Caco-2 (cell line): ENCODE data around the gene FOXP1. TPM values are rescaled to one million over a fixed set of nuclear protein-coding genes. Genes with fewer than 3 reads are reported as not detected.

Source experiments
- BruUV-seq: library from RNA; stranded (reverse); fragments of 400-500 nt; replicated peaks from 2 replicates; lab custom pipeline; 2021; lab: Mats Ljungman, UMichigan
- CTCF ChIA-PET: fragments of 300-600 bp; sonication (Branson Sonifier 250); formaldehyde crosslinking; loops from one replicate; lab custom pipeline; 2022; ENCODE audit warnings: antibody characterized with exemption; lab: Charles Lee
- POLR2A ChIA-PET: fragments of 300-600 bp; sonication (Branson Sonifier 250); formaldehyde crosslinking; loops from one replicate; lab custom pipeline; 2022; ENCODE audit warnings: antibody characterized with exemption; lab: Charles Lee
- DNase-seq, 2 experiments: peaks; one replicate each; pipeline versions ENCODE4 v3.0.0 to v3.0.0-alpha.2; 2020 to 2022
- H3K27me3 ChIP-seq: replicated peaks from 2 replicates; pipeline ENCODE4 v1.6.0; 2011; ENCODE audit warnings: low read length; ENCODE audit not compliant: control insufficient read depth, insufficient read depth
- H3K36me3 ChIP-seq: 2 replicates; pipeline ENCODE4 v1.5.1; 2011; ENCODE audit warnings: low read length; ENCODE audit not compliant: control insufficient read depth, insufficient read depth
- H3K4me1 ChIP-seq: fragments of 250-450 bp; sonication (Bioruptor Pico); 2 replicates; pipeline ENCODE4 v1.5.1; 2020; ENCODE audit warnings: mild to moderate bottlenecking
- H3K4me3 ChIP-seq: 2 replicates; pipeline ENCODE4 v1.5.1; 2011; ENCODE audit warnings: low read depth, mild to moderate bottlenecking, control low read depth, low read length
- H3K9me3 ChIP-seq: fragments of 250-450 bp; sonication (Bioruptor Pico); 2 replicates; pipeline ENCODE4 v1.5.1; 2020; ENCODE audit warnings: mild to moderate bottlenecking, moderate library complexity
- H3K27ac Mint-ChIP-seq: one replicate; pipeline ENCODE4 v1.8.0; 2022; ENCODE audit warnings: mixed read lengths; ENCODE audit not compliant: unreplicated experiment
- H3K27me3 Mint-ChIP-seq: one replicate; pipeline ENCODE4 v1.8.0; 2022; ENCODE audit warnings: mixed read lengths; ENCODE audit not compliant: insufficient read depth, unreplicated experiment
- H3K36me3 Mint-ChIP-seq: one replicate; pipeline ENCODE4 v1.8.0; 2022; ENCODE audit warnings: mild to moderate bottlenecking, mixed read lengths; ENCODE audit not compliant: insufficient read depth, unreplicated experiment
- H3K4me1 Mint-ChIP-seq: one replicate; pipeline ENCODE4 v1.8.0; 2022; ENCODE audit warnings: low read depth, mixed read lengths; ENCODE audit not compliant: unreplicated experiment
- H3K4me3 Mint-ChIP-seq: one replicate; pipeline ENCODE4 v1.8.0; 2022; ENCODE audit warnings: mild to moderate bottlenecking, moderate library complexity, mixed read lengths; ENCODE audit not compliant: unreplicated experiment
- H3K9me3 Mint-ChIP-seq: one replicate; pipeline ENCODE4 v1.8.0; 2022; ENCODE audit warnings: mixed read lengths; ENCODE audit not compliant: unreplicated experiment
- CTCF ChIP-seq, 2 experiments: fragments of 200-600 bp in 1 of 2; IDR thresholded peaks; 1 replicate in 1 of 2; 2 replicates in 1 of 2; pipeline versions ENCODE4 v1.5.1 to v1.8.0; 2011 to 2022; ENCODE audit warnings: antibody characterized with exemption in 1 of 2, control low read depth in 1 of 2, inconsistent platforms in 1 of 2, low read depth in 1 of 2, low read length in 1 of 2, mild to moderate bottlenecking in 1 of 2, moderate library complexity in 1 of 2; ENCODE audit not compliant: insufficient read depth in 1 of 2, severe bottlenecking in 1 of 2, unreplicated experiment in 1 of 2
- intact Hi-C: fragments of 100-400 bp; cut with micrococcal nuclease; formaldehyde crosslinking; loops from one replicate; pipeline ENCODE4 v1.10.0; 2022; ENCODE audit not compliant: unreplicated experiment
- total RNA-seq: library from RNA; stranded (reverse); gene quantifications from 2 replicates; pipeline ENCODE4 v1.2.3, GENCODE V29; 2022

The FOXP1 gene
- total RNA-seq, 1 experiment from 2014 or later, result 131 TPM

GRCh38 chr3:71104556-71104955 lies 479.0 kb downstream of the FOXP1 start:
- Histone ChIP-seq H3K27me3 (no peaks in the 10 kb centered on the region), H3K4me3 (no peak overlapping the region), H3K36me3 (peaks cover 2% of the 10 kb centered on the region; the same call in 1 of the 2 replicates), H3K4me1 (peaks cover 32% of the 10 kb centered on the region), H3K9me3 (no peaks in the 10 kb centered on the region)
- intact Hi-C loops, result no loop called here
- ChIA-PET POLR2A (no interaction called here), CTCF (no interaction called here)
- Mint-ChIP-seq H3K27me3 (no peaks in the 10 kb centered on the region), H3K27ac (no peak overlapping the region), H3K4me3 (no peak overlapping the region), H3K36me3 (peaks cover 43% of the 10 kb centered on the region), H3K4me1 (peaks cover 24% of the 10 kb centered on the region), H3K9me3 (no peaks in the 10 kb centered on the region)
- no peak for TF ChIP-seq CTCF (IDR thresholded peaks at IDR 0.05; ENCODE audit: insufficient read depth in 1 of 2, low read depth in 1 of 2, low read length in 1 of 2, severe bottlenecking in 1 of 2, unreplicated experiment in 1 of 2)
- BruUV-seq, result no TSS peak
- DNase-seq, result no peak

- Histone ChIP-seq H3K4me3 (no peak overlapping the region), H3K9me3 (no peaks in the 10 kb centered on the region), H3K27me3 (no peaks in the 10 kb centered on the region), H3K4me1 (peaks cover 32% of the 10 kb centered on the region), H3K36me3 (peaks cover 2% of the 10 kb centered on the region; the same call in 1 of the 2 replicates)
- Mint-ChIP-seq H3K4me3 (no peak overlapping the region), H3K4me1 (peaks cover 20% of the 10 kb centered on the region), H3K9me3 (no peaks in the 10 kb centered on the region), H3K27ac (no peak overlapping the region), H3K27me3 (no peaks in the 10 kb centered on the region), H3K36me3 (peaks cover 43% of the 10 kb centered on the region)
- no peak for TF ChIP-seq CTCF (IDR thresholded peaks at IDR 0.05; ENCODE audit: insufficient read depth in 1 of 2, low read depth in 1 of 2, low read length in 1 of 2, severe bottlenecking in 1 of 2, unreplicated experiment in 1 of 2)
- ChIA-PET CTCF (no interaction called here), POLR2A (no interaction called here)
- no TSS peak for BruUV-seq
- intact Hi-C loops, result no loop called here
- DNase-seq, result no peak
Measured at GRCh38 chr3:71104121-71104541, 479.4 kb downstream of the FOXP1 start.

- CTCF ChIA-PET, result no interaction called here
Measured at GRCh38 chr3:71103430-71103921, 480.1 kb downstream of the FOXP1 start.

More at GRCh38 chr3:71103430-71103921, 480.1 kb downstream of the FOXP1 start:
- no peak overlapping the region for H3K27ac Mint-ChIP-seq
- DNase-seq, result no peak
- peaks cover 32% of the 10 kb centered on the region for H3K4me1 ChIP-seq
- no peaks in the 10 kb centered on the region for H3K27me3 Mint-ChIP-seq
- no peaks in the 10 kb centered on the region for H3K9me3 Mint-ChIP-seq
- intact Hi-C loops, result no loop called here
- H3K9me3 ChIP-seq, result no peaks in the 10 kb centered on the region
- no TSS peak for BruUV-seq
- POLR2A ChIA-PET, result no interaction called here
- H3K4me1 Mint-ChIP-seq, result peaks cover 18% of the 10 kb centered on the region
- no peak overlapping the region for H3K4me3 ChIP-seq
- H3K36me3 ChIP-seq, result peaks cover 2% of the 10 kb centered on the region; the same call in 1 of the 2 replicates
- peaks cover 43% of the 10 kb centered on the region for H3K36me3 Mint-ChIP-seq
- H3K27me3 ChIP-seq, result no peaks in the 10 kb centered on the region
- no peak for TF ChIP-seq CTCF (IDR thresholded peaks at IDR 0.05; ENCODE audit: insufficient read depth in 1 of 2, low read depth in 1 of 2, low read length in 1 of 2, severe bottlenecking in 1 of 2, unreplicated experiment in 1 of 2)
- no peak overlapping the region for H3K4me3 Mint-ChIP-seq
